H1 (cell line): ENCODE results near the gene RASGRP1.

Experiments used
- CTCF ChIP-seq, 3 experiments: IDR thresholded peaks; 1 replicate in 2 of 3; 2 replicates in 1 of 3; pipeline versions ENCODE4 v1.5.1 to v1.6.1; 2011; ENCODE audit warnings: low read length in 3 of 3, mild to moderate bottlenecking in 3 of 3, inconsistent platforms in 2 of 3, low read depth in 1 of 3, moderate library complexity in 1 of 3; ENCODE audit not compliant: insufficient read depth in 1 of 3; ENCODE audit errors: control extremely low read depth in 1 of 3
- EGR1 ChIP-seq: IDR thresholded peaks from 2 replicates; pipeline ENCODE4 v1.6.1; 2011; ENCODE audit warnings: low read depth, low read length, borderline replicate concordance
- PHF8 ChIP-seq: fragments of 200-600 bp; sonication (generic); conservative IDR thresholded peaks from 2 replicates; pipeline ENCODE4 v1.7.1; 2012; ENCODE audit warnings: low read depth, mild to moderate bottlenecking, inconsistent platforms, low read length, moderate library complexity
- TAF1 ChIP-seq: IDR thresholded peaks from 2 replicates; pipeline ENCODE4 v1.6.1; 2011; ENCODE audit warnings: mild to moderate bottlenecking, low read depth, low read length

- no peak for TF ChIP-seq PHF8
- no peak for TF ChIP-seq TAF1
- no peak for TF ChIP-seq CTCF (IDR thresholded peaks at IDR 0.05; ENCODE audit: control extremely low read depth in 1 of 3, insufficient read depth in 1 of 3, low read depth in 1 of 3, low read length in 3 of 3)
- no peak for TF ChIP-seq EGR1
Measured at GRCh38 chr15:38533416-38533915, 31.1 kb downstream of the RASGRP1 start.
